Activated CD4-positive, alpha-beta memory T cell treated with anti-CD3 and anti-CD28 coated beads for 36 hours (primary cell): ENCODE data around the gene HPCAL1. TPM values are rescaled to one million over a fixed set of nuclear protein-coding genes. Genes with fewer than 3 reads are reported as not detected.

Experiments used
- CTCF ChIA-PET: fragments of 350-600 bp; sonication (Branson Sonifier 250); formaldehyde crosslinking; loops from one replicate; lab custom pipeline; 2021; ENCODE audit warnings: antibody characterized with exemption, inconsistent platforms; lab: Charles Lee
- POLR2A ChIA-PET: fragments of 350-600 bp; sonication (Branson Sonifier 250); formaldehyde crosslinking; loops from one replicate; lab custom pipeline; 2021; ENCODE audit warnings: antibody characterized with exemption; lab: Charles Lee
- DNase-seq: peaks from one replicate; pipeline ENCODE4 v3.0.0-alpha.2; 2020
- H3K27ac Mint-ChIP-seq: one replicate; pipeline ENCODE4 v1.8.0; 2021; ENCODE audit warnings: mixed read lengths
- H3K27me3 Mint-ChIP-seq: one replicate; pipeline ENCODE4 v1.8.0; 2021; ENCODE audit warnings: mixed read lengths
- H3K36me3 Mint-ChIP-seq: one replicate; pipeline ENCODE4 v1.8.0; 2021; ENCODE audit warnings: mixed read lengths
- H3K4me1 Mint-ChIP-seq: one replicate; pipeline ENCODE4 v1.8.0; 2021; ENCODE audit warnings: low read depth, mixed read lengths
- H3K4me3 Mint-ChIP-seq: one replicate; pipeline ENCODE4 v1.8.0; 2021; ENCODE audit warnings: mild to moderate bottlenecking, mixed read lengths
- H3K9me3 Mint-ChIP-seq: one replicate; pipeline ENCODE4 v1.8.0; 2021; ENCODE audit warnings: mixed read lengths
- intact Hi-C: fragments of 100-400 bp; cut with micrococcal nuclease; formaldehyde crosslinking; loops from one replicate; pipeline ENCODE4 v1.15.1; 2023
- total RNA-seq, 2 experiments: library from RNA; stranded (reverse); gene quantifications; one replicate each; pipeline ENCODE4 v1.2.3, GENCODE V29; 2021

HPCAL1 gene
- total RNA-seq, 2 experiments from 2014 or later = 82.2 to 82.6 TPM

GRCh38 chr2:10337449-10338269 is 35.0 kb downstream of the HPCAL1 start:
- Mint-ChIP-seq H3K4me3 (no peak overlapping the region), H3K9me3 (no peaks in the 10 kb centered on the region), H3K27me3 (no peaks in the 10 kb centered on the region), H3K27ac (no peak overlapping the region), H3K4me1 (peaks cover 52% of the 10 kb centered on the region), H3K36me3 (peaks cover 11% of the 10 kb centered on the region)
- ChIA-PET CTCF (interaction anchor here (0.9 to 1.3 kb wide), 3 partner anchors 9 to 197 kb away, joined by 3 to 4 read pairs (median 3); no protein-coding TSS in a partner anchor), POLR2A (interaction anchor here (0.5 kb wide), 1 partner anchor 24 kb away, joined by 3 read pairs; no protein-coding TSS in a partner anchor)
- intact Hi-C loops = no loop called here
- no peak for DNase-seq

GRCh38 chr2:10338270-10339188 is 35.8 kb downstream of the HPCAL1 start:
- H3K36me3 Mint-ChIP-seq = peaks cover 11% of the 10 kb centered on the region
- DNase-seq = no peak
- H3K27me3 Mint-ChIP-seq = no peaks in the 10 kb centered on the region
- CTCF ChIA-PET = interaction anchor here (1.3 kb wide), 1 partner anchor 10 kb away, joined by 3 read pairs; no protein-coding TSS in a partner anchor
- H3K9me3 Mint-ChIP-seq = no peaks in the 10 kb centered on the region
- H3K4me1 Mint-ChIP-seq = peaks cover 51% of the 10 kb centered on the region
- intact Hi-C loops = no loop called here
- H3K4me3 Mint-ChIP-seq = no peak overlapping the region
- no peak overlapping the region for H3K27ac Mint-ChIP-seq
- POLR2A ChIA-PET = no interaction called here

GRCh38 chr2:10339647-10340592 is 37.2 kb downstream of the HPCAL1 start:
- Mint-ChIP-seq H3K4me1 (peaks cover 56% of the 10 kb centered on the region), H3K36me3 (peaks cover 9% of the 10 kb centered on the region), H3K9me3 (no peaks in the 10 kb centered on the region), H3K27ac (no peak overlapping the region), H3K4me3 (no peak overlapping the region), H3K27me3 (no peaks in the 10 kb centered on the region)
- intact Hi-C loops = no loop called here
- CTCF ChIA-PET = interaction anchor here (0.6 kb wide), 1 partner anchor 79 kb away, joined by 3 read pairs; no protein-coding TSS in a partner anchor
- POLR2A ChIA-PET = interaction anchor here (0.7 to 1.4 kb wide), 2 partner anchors 10 to 50 kb away, joined by 4 to 5 read pairs; no protein-coding TSS in a partner anchor
- no peak for DNase-seq

- no peak overlapping the region for H3K27ac Mint-ChIP-seq
- POLR2A ChIA-PET = interaction anchor here (1.4 kb wide), 1 partner anchor 11 kb away, joined by 5 read pairs; no protein-coding TSS in a partner anchor
- CTCF ChIA-PET = no interaction called here
These were observed 37.9 kb downstream of the HPCAL1 start for GRCh38 chr2:10340593-10340975.

GRCh38 chr2:10341193-10341592 is 38.5 kb downstream of the HPCAL1 start:
- peaks cover 62% of the 10 kb centered on the region for H3K4me1 Mint-ChIP-seq
- H3K36me3 Mint-ChIP-seq = peaks cover 2% of the 10 kb centered on the region
- H3K4me3 Mint-ChIP-seq = no peak overlapping the region
- H3K9me3 Mint-ChIP-seq = no peaks in the 10 kb centered on the region
- ChIA-PET POLR2A (no interaction called here), CTCF (no interaction called here)
- H3K27ac Mint-ChIP-seq = no peak overlapping the region
- H3K27me3 Mint-ChIP-seq = no peaks in the 10 kb centered on the region
- no peak for DNase-seq
- intact Hi-C loops = no loop called here

More at GRCh38 chr2:10340593-10340975, 37.9 kb downstream of the HPCAL1 start:
- Mint-ChIP-seq H3K9me3 (no peaks in the 10 kb centered on the region), H3K4me3 (no peak overlapping the region), H3K27me3 (no peaks in the 10 kb centered on the region), H3K4me1 (peaks cover 57% of the 10 kb centered on the region), H3K36me3 (peaks cover 3% of the 10 kb centered on the region)
- intact Hi-C loops = no loop called here
- no peak for DNase-seq

GRCh38 chr2:10342245-10342951 is 39.7 kb downstream of the HPCAL1 start:
- intact Hi-C loops = no loop called here

GRCh38 chr2:10343191-10343590 is 40.5 kb downstream of the HPCAL1 start:
- Mint-ChIP-seq H3K9me3 (no peaks in the 10 kb centered on the region), H3K27ac (no peak overlapping the region)

More at GRCh38 chr2:10342245-10342951, 39.7 kb downstream of the HPCAL1 start:
- Mint-ChIP-seq H3K27ac (no peak overlapping the region), H3K4me3 (no peak overlapping the region), H3K4me1 (peaks cover 67% of the 10 kb centered on the region), H3K27me3 (no peaks in the 10 kb centered on the region), H3K9me3 (no peaks in the 10 kb centered on the region), H3K36me3 (peaks cover 2% of the 10 kb centered on the region)
- ChIA-PET POLR2A (no interaction called here), CTCF (no interaction called here)
- DNase-seq = no peak

GRCh38 chr2:10343658-10344057 is 41.0 kb downstream of the HPCAL1 start:
- no peak for DNase-seq
- CTCF ChIA-PET = interaction anchor here (1.1 kb wide), 1 partner anchor 49 kb away, joined by 3 read pairs; no protein-coding TSS in a partner anchor
- intact Hi-C loops = no loop called here

More at GRCh38 chr2:10343191-10343590, 40.5 kb downstream of the HPCAL1 start:
- no peaks in the 10 kb centered on the region for H3K27me3 Mint-ChIP-seq
- intact Hi-C loops = no loop called here
- CTCF ChIA-PET = no interaction called here
- H3K36me3 Mint-ChIP-seq = peaks cover 2% of the 10 kb centered on the region
- H3K4me1 Mint-ChIP-seq = peaks cover 66% of the 10 kb centered on the region
- H3K4me3 Mint-ChIP-seq = no peak overlapping the region
- no peak for DNase-seq
- POLR2A ChIA-PET = no interaction called here

GRCh38 chr2:10344105-10345066 is 41.7 kb downstream of the HPCAL1 start:
- H3K27ac Mint-ChIP-seq = no peak overlapping the region

More at GRCh38 chr2:10343658-10344057, 41.0 kb downstream of the HPCAL1 start:
- POLR2A ChIA-PET = no interaction called here
- Mint-ChIP-seq H3K27me3 (no peaks in the 10 kb centered on the region), H3K4me1 (peaks cover 62% of the 10 kb centered on the region), H3K27ac (no peak overlapping the region), H3K36me3 (peaks cover 2% of the 10 kb centered on the region), H3K4me3 (no peak overlapping the region), H3K9me3 (no peaks in the 10 kb centered on the region)

GRCh38 chr2:10345126-10345525 is 42.4 kb downstream of the HPCAL1 start:
- no peaks in the 10 kb centered on the region for H3K27me3 Mint-ChIP-seq
- H3K4me3 Mint-ChIP-seq = no peak overlapping the region
- ChIA-PET POLR2A (no interaction called here), CTCF (interaction anchor here (0.6 kb wide), 1 partner anchor 30 kb away, joined by 3 read pairs; no protein-coding TSS in a partner anchor)
- H3K4me1 Mint-ChIP-seq = peaks cover 63% of the 10 kb centered on the region
- no peak for DNase-seq
- no peaks in the 10 kb centered on the region for H3K9me3 Mint-ChIP-seq
- H3K27ac Mint-ChIP-seq = no peak overlapping the region
- no peaks in the 10 kb centered on the region for H3K36me3 Mint-ChIP-seq
- intact Hi-C loops = no loop called here

More at GRCh38 chr2:10344105-10345066, 41.7 kb downstream of the HPCAL1 start:
- ChIA-PET POLR2A (no interaction called here), CTCF (interaction anchor here (0.6 to 1.1 kb wide), 2 partner anchors 31 to 50 kb away, joined by 3 read pairs; no protein-coding TSS in a partner anchor)
- H3K4me1 Mint-ChIP-seq = peaks cover 65% of the 10 kb centered on the region
- intact Hi-C loops = no loop called here
- H3K9me3 Mint-ChIP-seq = no peaks in the 10 kb centered on the region
- H3K27me3 Mint-ChIP-seq = no peaks in the 10 kb centered on the region
- DNase-seq = no peak
- H3K4me3 Mint-ChIP-seq = no peak overlapping the region
- no peaks in the 10 kb centered on the region for H3K36me3 Mint-ChIP-seq
